HEK293 (cell line): ENCODE results near the gene TAPBPL.
"Not testable (repeated sequence)": the region's sequence is repeated elsewhere in the genome, so short reads cannot be mapped to it uniquely, and the experiment has no call there.

Experiments used
- CTCF ChIA-PET: fragments of 350-600 bp; formaldehyde crosslinking; extraction: SDS; loops from one replicate; lab custom pipeline; 2021; ENCODE audit warnings: antibody characterized with exemption; lab: Yijun Ruan, JAX
- POLR2A ChIA-PET: fragments of 300-600 bp; formaldehyde crosslinking; extraction: SDS; loops from one replicate; lab custom pipeline; 2020; ENCODE audit warnings: antibody characterized with exemption, inconsistent platforms; lab: Yijun Ruan, JAX
- H3K27ac ChIP-seq: fragments of 200-500 bp; sonication (Bioruptor generic); 2 replicates; pipeline ENCODE4 v1.5.1; 2014; ENCODE audit warnings: low read depth, low read length, control low read depth, inconsistent platforms; ENCODE audit errors: extremely low read depth
- H3K36me3 ChIP-seq, 2 experiments: fragments of 200-500 bp in 1 of 2; sonication (Bioruptor generic) in 1 of 2; 1 replicate in 1 of 2; 2 replicates in 1 of 2; pipeline ENCODE4 v1.5.1; 2014 to 2017; ENCODE audit warnings: inconsistent platforms in 2 of 2, low read length in 2 of 2; ENCODE audit not compliant: control insufficient read depth in 2 of 2, insufficient read depth in 1 of 2
- H3K4me1 ChIP-seq: fragments of 200-500 bp; sonication (Bioruptor generic); 2 replicates; pipeline ENCODE4 v1.5.1; 2014; ENCODE audit warnings: mild to moderate bottlenecking, low read length, inconsistent platforms; ENCODE audit not compliant: control insufficient read depth, insufficient read depth
- H3K4me3 ChIP-seq: 2 replicates; pipeline ENCODE4 v1.5.1; 2011; ENCODE audit warnings: low read depth, mild to moderate bottlenecking, control low read depth, low read length, moderate library complexity
- H3K9me3 ChIP-seq: fragments of 200-500 bp; sonication (Bioruptor generic); 2 replicates; pipeline ENCODE4 v1.5.1; 2014; ENCODE audit warnings: low read depth, low read length, inconsistent platforms; ENCODE audit not compliant: control insufficient read depth, insufficient read depth
- EGR2 ChIP-seq: fragments of 450-650 bp; formaldehyde crosslinking; IDR thresholded peaks from 2 replicates; pipeline ENCODE4 v1.5.1; 2016; ENCODE audit warnings: low read depth, missing biosample characterization, missing genetic modification characterization
- GLIS1 ChIP-seq: fragments of 450-650 bp; formaldehyde crosslinking; IDR thresholded peaks from 2 replicates; pipeline ENCODE4 v1.5.1; 2016; ENCODE audit warnings: missing biosample characterization, missing genetic modification characterization
- GLIS2 ChIP-seq: fragments of 450-650 bp; formaldehyde crosslinking; IDR thresholded peaks from 2 replicates; pipeline ENCODE4 v1.5.1; 2016; ENCODE audit warnings: missing biosample characterization, missing genetic modification characterization
- HOXC10 ChIP-seq: sonication (generic); formaldehyde crosslinking; IDR thresholded peaks from 2 replicates; pipeline ENCODE4 v1.8.1; 2023; ENCODE audit warnings: mild to moderate bottlenecking, missing genetic modification reagents
- MZF1 ChIP-seq: fragments of 450-650 bp; formaldehyde crosslinking; IDR thresholded peaks from 2 replicates; pipeline ENCODE4 v1.5.1; 2017; ENCODE audit warnings: missing biosample characterization, missing genetic modification characterization, borderline replicate concordance
- SP7 ChIP-seq: fragments of 450-650 bp; formaldehyde crosslinking; IDR thresholded peaks from 2 replicates; pipeline ENCODE4 v1.5.1; 2016; ENCODE audit warnings: missing biosample characterization, missing genetic modification characterization
- YY1 ChIP-seq: fragments of 450-650 bp; formaldehyde crosslinking; IDR thresholded peaks from 2 replicates; pipeline ENCODE4 v1.5.1; 2018; ENCODE audit warnings: missing biosample characterization, missing genetic modification characterization
- ZBTB1 ChIP-seq: fragments of 450-650 bp; formaldehyde crosslinking; IDR thresholded peaks from 2 replicates; pipeline ENCODE4 v1.5.1; 2016; ENCODE audit warnings: missing biosample characterization, missing genetic modification characterization
- ZBTB48 ChIP-seq: fragments of 450-650 bp; formaldehyde crosslinking; IDR thresholded peaks from 2 replicates; pipeline ENCODE4 v1.5.1; 2016; ENCODE audit warnings: missing biosample characterization, missing genetic modification characterization
- ZNF133 ChIP-seq: fragments of 450-650 bp; formaldehyde crosslinking; IDR thresholded peaks from 2 replicates; pipeline ENCODE4 v1.5.1; 2016; ENCODE audit warnings: missing biosample characterization, missing genetic modification characterization
- ZNF146 ChIP-seq: fragments of 450-650 bp; formaldehyde crosslinking; IDR thresholded peaks from 2 replicates; pipeline ENCODE4 v1.5.1; 2016; ENCODE audit warnings: missing biosample characterization, missing genetic modification characterization
- ZNF2 ChIP-seq: fragments of 450-650 bp; formaldehyde crosslinking; IDR thresholded peaks from 2 replicates; pipeline ENCODE4 v1.5.1; 2016; ENCODE audit warnings: missing biosample characterization, missing genetic modification characterization
- ZNF561 ChIP-seq: fragments of 450-650 bp; IDR thresholded peaks from 2 replicates; pipeline ENCODE4 v1.5.1; 2018; ENCODE audit warnings: missing biosample characterization, missing genetic modification characterization, borderline replicate concordance
- ZNF596 ChIP-seq: fragments of 450-650 bp; IDR thresholded peaks from 2 replicates; pipeline ENCODE4 v1.5.0; 2018; ENCODE audit warnings: missing biosample characterization, mild to moderate bottlenecking, missing genetic modification characterization, moderate library complexity
- ZNF600 ChIP-seq: fragments of 450-650 bp; formaldehyde crosslinking; IDR thresholded peaks from 2 replicates; pipeline ENCODE4 v1.5.1; 2016; ENCODE audit warnings: missing biosample characterization, missing genetic modification characterization
- ZNF707 ChIP-seq: fragments of 450-650 bp; formaldehyde crosslinking; IDR thresholded peaks from 2 replicates; pipeline ENCODE4 v1.5.1; 2016; ENCODE audit warnings: missing biosample characterization, missing genetic modification characterization
- ZNF792 ChIP-seq: fragments of 450-650 bp; formaldehyde crosslinking; IDR thresholded peaks from 2 replicates; pipeline ENCODE4 v1.5.1; 2016; ENCODE audit warnings: missing biosample characterization, missing genetic modification characterization
- ZSCAN23 ChIP-seq: fragments of 450-650 bp; formaldehyde crosslinking; IDR thresholded peaks from 2 replicates; pipeline ENCODE4 v1.5.1; 2016; ENCODE audit warnings: missing biosample characterization, missing genetic modification characterization
- TF ChIP-seq, protein P1 (sequence below): fragments of 450-650 bp; IDR thresholded peaks from 2 replicates; pipeline ENCODE4 v1.5.1; 2018; ENCODE audit warnings: missing biosample characterization, mild to moderate bottlenecking, missing genetic modification characterization
- TF ChIP-seq, protein P2 (sequence below): fragments of 450-650 bp; formaldehyde crosslinking; IDR thresholded peaks from 2 replicates; pipeline ENCODE4 v1.5.1; 2017; ENCODE audit warnings: missing biosample characterization, missing genetic modification characterization
- TF ChIP-seq, protein P3 (sequence below): fragments of 450-650 bp; formaldehyde crosslinking; IDR thresholded peaks from 2 replicates; pipeline ENCODE4 v1.5.1; 2016; ENCODE audit warnings: missing biosample characterization, missing genetic modification characterization
- TF ChIP-seq, protein P4 (sequence below): fragments of 450-650 bp; formaldehyde crosslinking; IDR thresholded peaks from 2 replicates; pipeline ENCODE4 v1.5.1; 2017; ENCODE audit warnings: missing biosample characterization, missing genetic modification characterization

TAPBPL gene

DNA sequence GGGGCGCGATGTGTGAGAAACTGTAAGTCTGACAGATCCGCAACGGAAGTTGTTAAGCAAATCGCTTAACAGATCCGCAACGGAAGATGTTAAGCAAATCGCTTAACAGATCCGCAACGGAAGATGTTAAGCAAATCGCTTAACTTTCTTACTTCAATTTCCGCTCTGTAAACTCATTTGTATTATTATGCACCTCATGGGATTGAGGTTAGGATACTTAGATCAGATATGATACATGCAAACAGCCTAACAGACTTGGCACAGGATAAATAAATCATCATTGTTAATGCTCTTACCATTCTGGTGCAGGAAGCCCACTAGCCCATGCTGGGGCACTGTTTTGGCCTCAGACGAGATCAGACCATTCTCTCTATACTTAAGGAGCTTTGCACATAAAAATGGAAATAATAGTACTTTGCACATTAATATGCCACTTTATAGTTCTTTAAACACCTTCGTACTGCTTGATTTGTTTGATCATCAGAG, 42.5 kb downstream of the TAPBPL start (continued):
- TF ChIP-seq GLIS2, result no peak
- TF ChIP-seq ZNF561 (tag by site-specific recombination), result 0 out of 2 replicates have a peak, but pooled peaks have one; percentile 8
- TF ChIP-seq, protein P1, sequence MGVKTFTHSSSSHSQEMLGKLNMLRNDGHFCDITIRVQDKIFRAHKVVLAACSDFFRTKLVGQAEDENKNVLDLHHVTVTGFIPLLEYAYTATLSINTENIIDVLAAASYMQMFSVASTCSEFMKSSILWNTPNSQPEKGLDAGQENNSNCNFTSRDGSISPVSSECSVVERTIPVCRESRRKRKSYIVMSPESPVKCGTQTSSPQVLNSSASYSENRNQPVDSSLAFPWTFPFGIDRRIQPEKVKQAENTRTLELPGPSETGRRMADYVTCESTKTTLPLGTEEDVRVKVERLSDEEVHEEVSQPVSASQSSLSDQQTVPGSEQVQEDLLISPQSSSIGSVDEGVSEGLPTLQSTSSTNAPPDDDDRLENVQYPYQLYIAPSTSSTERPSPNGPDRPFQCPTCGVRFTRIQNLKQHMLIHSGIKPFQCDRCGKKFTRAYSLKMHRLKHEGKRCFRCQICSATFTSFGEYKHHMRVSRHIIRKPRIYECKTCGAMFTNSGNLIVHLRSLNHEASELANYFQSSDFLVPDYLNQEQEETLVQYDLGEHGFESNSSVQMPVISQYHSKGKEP (tag by site-specific recombination), result no peak
- peak; percentile 95 for TF ChIP-seq ZNF600 (tag by site-specific recombination)
- TF ChIP-seq, all 188 proteins: peak for 7

DNA sequence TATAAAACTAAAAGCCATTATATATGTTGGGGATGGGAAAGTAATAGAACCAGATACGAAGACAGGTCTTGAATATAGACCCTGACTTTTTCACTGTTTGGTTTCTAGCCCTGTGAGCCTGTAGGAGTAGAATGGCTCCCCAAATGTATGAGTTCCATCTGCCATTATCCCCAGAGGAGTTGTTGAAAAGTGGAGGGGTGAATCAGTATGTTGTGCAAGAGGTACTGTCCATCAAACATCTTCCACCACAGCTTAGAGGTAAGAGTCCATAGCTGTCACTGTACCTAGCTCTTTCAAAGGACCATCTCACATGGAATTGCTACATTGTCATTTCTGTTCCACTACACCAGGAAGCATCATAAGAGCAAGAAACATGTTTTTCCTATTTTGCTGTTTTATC, 43.1 kb downstream of the TAPBPL start:
- Histone ChIP-seq H3K4me3 (peak overlapping the region; percentile 93), H3K4me1 (peaks cover 7% of the 10 kb centered on the region; the same call in 1 of the 2 replicates), H3K9me3 (no peaks in the 10 kb centered on the region), H3K27ac (no peak overlapping the region), H3K36me3 (peaks cover 56 to 67% of the 10 kb centered on the region in 2 experiments)
- POLR2A ChIA-PET, result interaction anchor here (0.5 to 3.2 kb wide), 5 partner anchors 11 to 194 kb away, joined by 3 to 26 read pairs (median 7); partner anchors contain the start of genes GAPDH, VAMP1 and ZNF384
- TF ChIP-seq SP7 (tag by site-specific recombination), result no peak
- TF ChIP-seq ZNF792, result no peak
- TF ChIP-seq, protein P2, sequence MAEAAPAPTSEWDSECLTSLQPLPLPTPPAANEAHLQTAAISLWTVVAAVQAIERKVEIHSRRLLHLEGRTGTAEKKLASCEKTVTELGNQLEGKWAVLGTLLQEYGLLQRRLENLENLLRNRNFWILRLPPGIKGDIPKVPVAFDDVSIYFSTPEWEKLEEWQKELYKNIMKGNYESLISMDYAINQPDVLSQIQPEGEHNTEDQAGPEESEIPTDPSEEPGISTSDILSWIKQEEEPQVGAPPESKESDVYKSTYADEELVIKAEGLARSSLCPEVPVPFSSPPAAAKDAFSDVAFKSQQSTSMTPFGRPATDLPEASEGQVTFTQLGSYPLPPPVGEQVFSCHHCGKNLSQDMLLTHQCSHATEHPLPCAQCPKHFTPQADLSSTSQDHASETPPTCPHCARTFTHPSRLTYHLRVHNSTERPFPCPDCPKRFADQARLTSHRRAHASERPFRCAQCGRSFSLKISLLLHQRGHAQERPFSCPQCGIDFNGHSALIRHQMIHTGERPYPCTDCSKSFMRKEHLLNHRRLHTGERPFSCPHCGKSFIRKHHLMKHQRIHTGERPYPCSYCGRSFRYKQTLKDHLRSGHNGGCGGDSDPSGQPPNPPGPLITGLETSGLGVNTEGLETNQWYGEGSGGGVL (tag by site-specific recombination), result no peak
- TF ChIP-seq ZSCAN23, result no peak
- no peak for TF ChIP-seq ZNF146 (tag by site-specific recombination)
- TF ChIP-seq ZNF707 (tag by site-specific recombination), result no peak
- TF ChIP-seq ZBTB48, result no peak
- no peak for TF ChIP-seq GLIS1 (tag by site-specific recombination)
- TF ChIP-seq ZNF596 (tag by site-specific recombination), result no peak
- TF ChIP-seq ZBTB1 (tag by site-specific recombination), result no peak
- CTCF ChIA-PET, result interaction anchor here (0.6 to 2.3 kb wide), 3 partner anchors 42 to 209 kb away, joined by 3 to 10 read pairs (median 5); no protein-coding TSS in a partner anchor

DNA sequence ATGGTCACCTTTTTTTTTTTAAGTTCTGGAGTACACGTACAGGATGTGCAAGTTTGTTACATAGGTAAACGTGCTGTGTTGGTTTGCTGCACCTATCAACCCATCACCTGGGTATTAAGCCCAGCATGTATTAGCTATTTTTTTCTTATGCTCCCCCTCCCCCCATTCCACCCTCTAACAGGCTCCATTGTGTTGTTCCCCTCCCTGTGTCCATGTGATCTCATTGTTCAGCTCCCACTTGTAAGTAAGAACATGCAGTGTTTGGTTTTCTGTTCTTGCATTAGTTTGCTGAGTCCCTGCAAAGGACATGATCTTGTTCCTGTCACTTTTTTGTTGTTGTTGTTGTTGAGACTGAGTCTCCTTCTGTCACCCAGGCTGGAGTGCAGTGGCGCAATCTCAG, 45.4 kb downstream of the TAPBPL start:
- H3K4me3 ChIP-seq, H3K27ac ChIP-seq, H3K9me3 ChIP-seq, H3K4me1 ChIP-seq: not testable (repeated sequence)
- ChIA-PET CTCF (interaction anchor here (0.6 to 2.0 kb wide), 5 partner anchors 15 to 172 kb away, joined by 4 to 10 read pairs (median 7); no protein-coding TSS in a partner anchor), POLR2A (interaction anchor here (1.9 to 3.2 kb wide), 2 partner anchors 27 to 37 kb away, joined by 8 to 26 read pairs; partner anchors contain the start of genes GAPDH and VAMP1)
- H3K36me3 ChIP-seq, result peaks cover 53 to 71% of the 10 kb centered on the region in 2 experiments

DNA sequence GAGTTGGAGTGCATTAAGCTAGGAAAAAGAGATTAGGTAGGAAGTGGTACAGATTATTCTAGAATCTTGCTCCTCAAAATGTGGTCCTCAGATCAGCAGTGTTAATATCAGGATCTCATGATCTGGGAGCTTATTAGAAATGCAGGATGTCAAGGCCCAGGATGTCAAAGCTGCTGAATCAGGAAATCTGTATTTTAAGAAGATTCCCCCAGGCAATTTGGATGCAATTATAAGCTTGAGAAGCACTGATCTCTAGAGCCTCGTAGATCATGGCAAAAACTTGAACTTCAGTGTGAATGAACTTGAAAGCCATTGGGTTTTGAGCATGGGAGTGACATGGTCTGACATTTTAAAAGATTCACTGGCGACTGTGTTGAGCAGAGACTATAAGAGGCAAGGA, 48.6 kb downstream of the TAPBPL start:
- Histone ChIP-seq H3K36me3 (peaks cover 72 to 85% of the 10 kb centered on the region in 2 experiments), H3K27ac (no peak overlapping the region), H3K9me3 (no peaks in the 10 kb centered on the region), H3K4me1 (no peaks in the 10 kb centered on the region), H3K4me3 (no peak overlapping the region)
- ChIA-PET POLR2A (interaction anchor here (0.6 to 1.5 kb wide), 5 partner anchors 30 to 164 kb away, joined by 3 to 6 read pairs (median 3); partner anchors contain the start of genes GAPDH and VAMP1), CTCF (interaction anchor here (0.7 to 1.1 kb wide), 3 partner anchors 8 to 38 kb away, joined by 3 to 4 read pairs (median 3); no protein-coding TSS in a partner anchor)
- TF ChIP-seq EGR2 (tag by site-specific recombination) (no peak), ZNF2 (tag by site-specific recombination) (no peak), MZF1 (no peak), ZSCAN23 (no peak), HOXC10 (CRISPR knock-in tag) (no peak), YY1 (no peak), ZNF133 (no peak)
- TF ChIP-seq, protein P3, sequence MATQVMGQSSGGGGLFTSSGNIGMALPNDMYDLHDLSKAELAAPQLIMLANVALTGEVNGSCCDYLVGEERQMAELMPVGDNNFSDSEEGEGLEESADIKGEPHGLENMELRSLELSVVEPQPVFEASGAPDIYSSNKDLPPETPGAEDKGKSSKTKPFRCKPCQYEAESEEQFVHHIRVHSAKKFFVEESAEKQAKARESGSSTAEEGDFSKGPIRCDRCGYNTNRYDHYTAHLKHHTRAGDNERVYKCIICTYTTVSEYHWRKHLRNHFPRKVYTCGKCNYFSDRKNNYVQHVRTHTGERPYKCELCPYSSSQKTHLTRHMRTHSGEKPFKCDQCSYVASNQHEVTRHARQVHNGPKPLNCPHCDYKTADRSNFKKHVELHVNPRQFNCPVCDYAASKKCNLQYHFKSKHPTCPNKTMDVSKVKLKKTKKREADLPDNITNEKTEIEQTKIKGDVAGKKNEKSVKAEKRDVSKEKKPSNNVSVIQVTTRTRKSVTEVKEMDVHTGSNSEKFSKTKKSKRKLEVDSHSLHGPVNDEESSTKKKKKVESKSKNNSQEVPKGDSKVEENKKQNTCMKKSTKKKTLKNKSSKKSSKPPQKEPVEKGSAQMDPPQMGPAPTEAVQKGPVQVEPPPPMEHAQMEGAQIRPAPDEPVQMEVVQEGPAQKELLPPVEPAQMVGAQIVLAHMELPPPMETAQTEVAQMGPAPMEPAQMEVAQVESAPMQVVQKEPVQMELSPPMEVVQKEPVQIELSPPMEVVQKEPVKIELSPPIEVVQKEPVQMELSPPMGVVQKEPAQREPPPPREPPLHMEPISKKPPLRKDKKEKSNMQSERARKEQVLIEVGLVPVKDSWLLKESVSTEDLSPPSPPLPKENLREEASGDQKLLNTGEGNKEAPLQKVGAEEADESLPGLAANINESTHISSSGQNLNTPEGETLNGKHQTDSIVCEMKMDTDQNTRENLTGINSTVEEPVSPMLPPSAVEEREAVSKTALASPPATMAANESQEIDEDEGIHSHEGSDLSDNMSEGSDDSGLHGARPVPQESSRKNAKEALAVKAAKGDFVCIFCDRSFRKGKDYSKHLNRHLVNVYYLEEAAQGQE (tag by site-specific recombination), result no peak
- TF ChIP-seq, protein P4, sequence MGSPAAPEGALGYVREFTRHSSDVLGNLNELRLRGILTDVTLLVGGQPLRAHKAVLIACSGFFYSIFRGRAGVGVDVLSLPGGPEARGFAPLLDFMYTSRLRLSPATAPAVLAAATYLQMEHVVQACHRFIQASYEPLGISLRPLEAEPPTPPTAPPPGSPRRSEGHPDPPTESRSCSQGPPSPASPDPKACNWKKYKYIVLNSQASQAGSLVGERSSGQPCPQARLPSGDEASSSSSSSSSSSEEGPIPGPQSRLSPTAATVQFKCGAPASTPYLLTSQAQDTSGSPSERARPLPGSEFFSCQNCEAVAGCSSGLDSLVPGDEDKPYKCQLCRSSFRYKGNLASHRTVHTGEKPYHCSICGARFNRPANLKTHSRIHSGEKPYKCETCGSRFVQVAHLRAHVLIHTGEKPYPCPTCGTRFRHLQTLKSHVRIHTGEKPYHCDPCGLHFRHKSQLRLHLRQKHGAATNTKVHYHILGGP (tag by site-specific recombination), result no peak
